ENCODE measurements around the gene TMEM138.

The TMEM138 gene

GRCh38 chr11:61361741-61362541, at the start of gene TMEM138, which contains the start of gene CYB561A3:
Gene TMEM138, plus strand, starts transcription at chr11:61362374. Its CDS starts 2,017 bp downstream, at chr11:61364391.
Gene CYB561A3, minus strand, starts transcription at chr11:61361882. Its CDS starts 5,169 bp downstream, at chr11:61356713.
- in situ Hi-C loops (cut with MboI; ENCODE audit: low sequenced_read_pairs), result no loop called here

DNA sequence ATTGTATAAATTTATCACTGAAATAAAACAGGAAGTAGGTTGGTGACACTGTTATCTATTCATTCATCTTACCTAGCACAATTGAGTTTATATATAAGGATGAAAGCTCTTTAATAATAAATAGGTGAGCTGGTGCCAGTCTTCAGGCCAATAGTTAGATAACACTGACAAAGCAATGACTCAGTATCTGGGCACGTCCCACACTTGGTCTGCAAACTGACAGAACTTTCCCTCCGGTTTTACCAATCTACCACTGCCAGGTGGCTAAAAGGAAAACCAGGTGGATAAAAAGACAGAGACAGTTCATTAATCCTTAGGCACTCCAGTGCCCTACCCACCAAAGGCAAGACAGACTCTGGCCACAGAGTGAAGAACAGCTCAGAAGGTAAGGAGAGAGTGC, 46.9 kb upstream of the TMEM138 start:
- in situ Hi-C loops (cut with MboI; ENCODE audit: low sequenced_read_pairs), result no loop called here

DNA sequence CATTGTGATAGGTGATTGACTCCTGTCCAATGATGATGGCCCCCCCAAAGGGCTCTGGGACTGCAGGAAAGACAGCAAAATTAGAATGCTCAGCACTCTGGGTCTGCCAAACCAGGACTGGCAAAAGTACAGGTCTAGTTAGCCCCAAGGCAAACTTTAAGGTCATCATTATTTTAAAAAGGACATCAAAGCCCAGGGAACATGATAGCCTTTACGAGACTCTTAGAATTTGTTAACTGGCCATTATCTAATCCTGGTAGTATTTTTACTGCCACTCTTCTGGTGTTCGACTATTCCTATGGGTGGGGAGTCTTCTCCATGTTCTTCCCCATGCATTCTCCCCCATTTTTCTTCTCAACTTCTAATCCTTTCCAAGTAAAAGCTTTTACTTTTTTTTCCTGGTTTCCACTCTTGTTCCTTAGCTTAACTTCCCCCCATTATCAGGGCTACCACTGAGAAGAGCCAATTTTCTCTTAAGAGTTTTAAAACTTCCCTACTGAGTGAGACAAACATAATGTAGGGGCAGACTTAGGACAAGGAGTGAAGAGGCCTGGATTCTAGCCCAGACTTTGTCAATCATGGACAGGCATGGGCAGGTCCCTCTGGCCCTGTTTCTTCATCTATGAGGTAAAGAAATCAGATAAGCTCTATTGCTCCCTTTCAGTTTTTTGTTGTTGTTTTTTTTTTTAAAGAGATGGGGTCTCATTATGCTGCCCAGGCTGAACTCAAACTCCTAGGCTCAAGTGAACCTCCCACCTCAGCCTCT, 36.3 kb upstream of the TMEM138 start:
- in situ Hi-C loops (cut with MboI; ENCODE audit: low sequenced_read_pairs), result no loop called here

DNA sequence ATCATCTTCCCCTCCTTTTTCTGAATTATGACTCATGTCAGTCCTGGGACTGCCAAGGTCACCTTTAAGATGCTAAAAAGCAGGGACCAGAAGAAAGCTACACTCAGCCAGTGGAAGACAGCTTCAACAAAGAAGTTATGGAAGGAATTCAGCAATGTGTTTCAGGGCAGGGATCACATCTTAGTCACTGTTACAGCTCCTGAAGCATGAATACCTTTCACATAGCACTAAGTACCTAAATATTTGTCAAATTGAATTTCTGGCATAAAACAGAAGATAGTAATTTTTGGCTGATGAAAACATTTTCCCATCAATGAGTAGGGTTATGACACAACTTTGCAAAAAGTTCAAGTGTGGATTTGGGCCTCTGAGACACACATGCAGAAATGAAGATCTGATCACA, 34.5 kb upstream of the TMEM138 start:
- in situ Hi-C loops (cut with MboI; ENCODE audit: low sequenced_read_pairs), result no loop called here

DNA sequence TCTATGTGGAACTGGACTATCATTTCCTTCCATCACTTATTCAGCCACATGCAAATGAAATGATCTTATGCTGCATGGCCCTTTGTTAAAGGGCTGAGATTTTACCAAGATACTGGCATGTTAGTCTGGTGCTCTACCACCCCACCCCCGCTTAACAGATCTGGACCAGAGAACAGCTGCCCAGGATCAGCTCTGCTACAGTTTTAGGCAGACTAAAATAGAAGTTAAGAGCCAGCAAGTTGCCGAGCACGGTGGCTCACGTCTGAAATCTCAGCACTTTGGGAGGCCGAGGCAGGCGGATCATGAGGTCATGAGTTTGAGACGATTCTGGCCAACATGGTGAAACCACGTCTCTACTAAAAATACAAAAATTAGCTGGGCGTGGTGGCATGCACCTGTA, 33.8 kb upstream of the TMEM138 start:
- in situ Hi-C loops (cut with MboI; ENCODE audit: low sequenced_read_pairs), result no loop called here

DNA sequence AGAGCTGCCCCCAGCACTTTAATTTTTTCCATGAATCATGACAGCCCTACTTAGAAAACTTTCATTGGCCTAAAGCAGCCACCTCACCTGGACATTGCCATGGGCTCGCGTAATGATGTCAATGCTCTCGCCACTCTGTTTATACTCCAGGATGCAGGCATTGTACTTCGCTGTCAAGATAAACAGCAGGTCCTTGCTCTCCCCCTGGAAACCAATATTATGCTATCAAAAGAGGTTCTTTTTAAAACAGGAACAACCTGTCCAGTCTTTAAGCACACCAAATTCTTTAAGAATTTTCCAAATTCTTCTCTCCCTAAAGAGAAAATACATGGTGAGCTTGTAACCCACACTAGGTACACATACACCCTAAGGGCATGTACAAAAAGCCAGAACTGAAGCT, 32.3 kb upstream of the TMEM138 start:
- in situ Hi-C loops (cut with MboI; ENCODE audit: low sequenced_read_pairs), result loop anchor here (10.0 kb wide), 1 partner anchor 55 kb away; no protein-coding TSS in a partner anchor

DNA sequence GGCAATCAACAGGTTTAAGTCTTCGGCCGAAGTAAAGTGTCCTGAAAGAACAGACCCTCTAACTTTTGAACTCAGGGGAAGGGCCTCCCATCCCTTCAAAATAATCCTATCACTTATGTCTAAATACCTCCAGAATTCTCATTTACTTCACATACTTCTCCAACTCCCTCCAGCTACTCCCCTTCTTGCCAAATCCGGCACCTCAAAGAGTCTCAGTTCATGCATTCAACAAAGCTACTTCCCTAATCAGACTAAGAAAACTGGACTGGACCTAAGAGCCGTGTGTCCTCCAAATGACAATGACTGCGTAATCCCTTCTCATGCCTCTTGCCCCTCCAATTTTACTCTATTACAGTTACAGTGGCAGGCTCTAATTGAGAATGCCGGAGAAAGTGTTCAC, 30.5 kb upstream of the TMEM138 start:
- in situ Hi-C loops (cut with MboI; ENCODE audit: low sequenced_read_pairs), result loop anchor here (10.0 kb wide), 1 partner anchor 53 kb away; no protein-coding TSS in a partner anchor

- in situ Hi-C loops (cut with MboI; ENCODE audit: low sequenced_read_pairs), result loop anchor here (10.0 kb wide), 1 partner anchor 52 kb away; no protein-coding TSS in a partner anchor
Measured at GRCh38 chr11:61332281-61332796, 29.8 kb upstream of the TMEM138 start.

DNA sequence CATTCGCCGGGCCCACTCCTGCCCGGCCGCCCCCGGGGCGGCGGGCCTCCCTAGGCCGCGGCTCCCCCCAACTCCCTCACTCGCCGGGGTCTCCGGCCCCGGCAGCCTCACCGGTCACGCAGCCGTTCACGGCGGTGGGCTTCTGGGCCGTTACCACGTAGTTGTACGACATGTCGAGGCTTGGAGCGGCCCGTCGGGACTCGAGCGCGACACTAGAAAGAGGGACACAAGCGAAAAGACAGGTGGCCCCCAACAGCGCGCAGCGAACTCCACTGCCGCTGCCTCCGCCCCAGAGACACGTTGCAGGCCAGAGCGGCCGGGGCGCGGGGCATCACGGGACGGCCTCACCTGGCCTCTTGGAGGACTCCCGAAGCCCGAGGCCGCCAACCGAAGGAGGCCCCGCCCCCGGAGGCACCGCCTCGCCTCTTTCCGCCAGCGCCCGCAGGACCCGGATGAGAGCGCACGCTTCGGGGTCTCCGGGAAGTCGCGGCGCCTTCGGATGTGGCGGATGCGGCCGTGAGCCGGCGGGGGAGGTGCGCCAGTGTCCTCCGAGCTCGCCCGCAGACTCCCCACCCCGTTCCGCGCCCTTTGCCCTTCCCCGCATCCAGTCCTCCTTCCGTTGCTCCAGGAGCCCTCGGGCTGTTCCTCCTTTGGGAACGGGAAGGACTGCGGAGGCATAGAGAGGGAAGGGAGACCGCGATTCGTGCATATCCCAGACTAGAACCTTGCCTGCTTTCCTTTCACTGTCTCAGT, 29.2 kb upstream of the TMEM138 start, which contains the start of the genes DDB1 and TKFC:
TSS of gene DDB1 (minus strand) at position 309 of the 753 bp plus-strand sequence. CDS start at position 172, 137 bp downstream.
TSS of gene TKFC (plus strand) at position 432 of the 753 bp plus-strand sequence. CDS start 1,501 bp downstream, outside the sequence.
- in situ Hi-C loops (cut with MboI; ENCODE audit: low sequenced_read_pairs), result loop anchor here (10.0 kb wide), 1 partner anchor 52 kb away; no protein-coding TSS in a partner anchor

DNA sequence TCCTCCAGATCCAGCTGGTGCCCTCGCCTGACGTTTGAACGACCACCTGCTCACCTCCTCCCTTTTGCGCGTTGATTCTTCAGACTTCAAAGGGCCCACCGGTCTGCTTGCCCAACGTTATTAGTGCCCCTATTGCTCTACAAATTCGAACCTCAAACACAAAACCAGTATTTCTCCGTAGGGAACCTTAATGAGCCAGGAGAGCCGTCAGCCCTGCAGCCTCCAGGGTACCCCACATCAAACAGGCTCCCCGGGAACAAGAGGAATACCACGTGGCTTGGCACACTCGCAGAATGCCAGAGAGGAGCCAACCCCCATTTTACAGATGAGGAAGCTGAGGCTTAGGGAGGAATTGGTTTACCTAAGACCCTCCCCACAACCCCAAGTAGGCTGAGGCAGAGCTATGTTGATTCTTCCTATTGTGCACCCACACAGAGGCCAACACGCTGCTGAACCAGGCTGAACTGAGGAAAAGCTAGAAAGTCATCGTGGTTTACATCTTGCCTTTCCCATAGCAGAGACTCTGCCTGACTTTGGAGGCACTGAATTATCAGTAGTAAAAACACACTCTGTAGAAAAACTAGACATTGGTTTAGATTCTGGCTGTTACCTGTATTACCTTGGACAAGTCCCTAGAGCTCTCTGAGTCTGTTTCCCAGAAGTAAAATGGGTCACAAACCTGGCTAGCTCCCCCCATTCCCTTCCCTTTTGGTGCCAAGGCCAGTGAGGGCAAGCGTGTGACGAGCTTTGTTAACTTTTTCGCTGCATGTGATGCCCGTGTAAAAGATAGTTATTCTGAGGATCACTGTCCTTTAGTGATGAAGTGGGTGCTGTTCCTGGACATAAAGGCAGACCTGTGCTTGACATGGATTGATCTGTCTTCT, 28.4 kb upstream of the TMEM138 start:
- in situ Hi-C loops (cut with MboI; ENCODE audit: low sequenced_read_pairs), result loop anchor here (10.0 kb wide), 1 partner anchor 51 kb away; no protein-coding TSS in a partner anchor

- in situ Hi-C loops (cut with MboI; ENCODE audit: low sequenced_read_pairs), result loop anchor here (10.0 kb wide), 1 partner anchor 50 kb away; no protein-coding TSS in a partner anchor
Measured at GRCh38 chr11:61334434-61335354, 27.5 kb upstream of the TMEM138 start.

DNA sequence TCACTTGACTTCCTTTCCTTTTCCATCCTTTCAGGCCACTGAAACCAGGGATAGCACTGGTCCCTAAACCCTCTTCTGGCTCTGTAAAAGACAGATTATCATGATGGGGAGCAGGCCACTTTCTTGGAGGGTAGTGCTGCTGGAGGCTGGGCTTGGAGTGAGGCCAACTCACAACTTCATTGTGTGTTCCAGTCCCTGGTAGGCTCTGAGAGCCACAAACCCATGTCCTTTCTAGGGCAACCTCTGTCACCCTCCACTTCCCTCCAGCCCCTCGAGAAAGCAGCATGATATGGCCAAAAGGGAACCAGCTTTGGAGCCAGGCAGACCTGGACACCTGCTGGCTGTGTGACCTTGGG, 26.8 kb upstream of the TMEM138 start:
- in situ Hi-C loops (cut with MboI; ENCODE audit: low sequenced_read_pairs), result loop anchor here (10.0 kb wide), 1 partner anchor 49 kb away; no protein-coding TSS in a partner anchor

- in situ Hi-C loops (cut with MboI; ENCODE audit: low sequenced_read_pairs), result loop anchor here (10.0 kb wide), 1 partner anchor 48 kb away; no protein-coding TSS in a partner anchor
Measured at GRCh38 chr11:61336171-61336935, 25.8 kb upstream of the TMEM138 start.

DNA sequence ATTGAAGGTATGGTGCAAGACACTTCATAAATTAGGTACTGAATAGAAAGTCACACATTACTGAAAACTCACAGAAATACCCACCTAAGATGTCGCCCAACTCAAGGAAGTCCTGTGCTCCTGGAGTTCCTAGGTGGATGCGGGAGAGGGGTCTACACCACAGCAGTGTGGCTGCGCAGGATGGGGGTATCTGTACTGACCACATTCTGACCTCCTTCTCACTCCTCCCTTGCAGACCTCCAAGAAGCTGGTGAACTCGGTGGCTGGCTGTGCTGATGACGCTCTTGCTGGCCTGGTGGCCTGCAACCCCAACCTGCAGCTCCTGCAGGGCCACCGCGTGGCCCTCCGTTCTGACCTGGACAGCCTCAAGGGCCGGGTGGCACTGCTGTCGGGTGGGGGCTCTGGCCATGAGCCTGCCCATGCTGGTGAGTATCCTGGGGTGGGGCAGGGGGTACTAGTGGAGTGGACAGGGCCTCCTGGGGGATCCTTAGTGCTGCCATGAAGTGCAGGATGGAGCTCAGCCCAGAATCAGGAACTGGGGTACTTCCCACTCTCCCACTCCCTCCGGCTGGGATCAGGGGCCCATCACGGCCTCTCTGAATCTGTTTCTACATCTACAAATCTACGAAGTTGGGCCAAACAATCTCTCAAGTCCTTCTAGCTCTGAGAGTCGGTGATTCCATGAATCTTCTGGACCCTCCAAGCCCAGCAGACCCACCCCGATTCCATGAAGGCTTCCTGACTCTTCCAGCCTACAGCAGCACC, 24.3 kb upstream of the TMEM138 start:
- in situ Hi-C loops (cut with MboI; ENCODE audit: low sequenced_read_pairs), result loop anchor here (10.0 kb wide), 1 partner anchor 47 kb away; no protein-coding TSS in a partner anchor

DNA sequence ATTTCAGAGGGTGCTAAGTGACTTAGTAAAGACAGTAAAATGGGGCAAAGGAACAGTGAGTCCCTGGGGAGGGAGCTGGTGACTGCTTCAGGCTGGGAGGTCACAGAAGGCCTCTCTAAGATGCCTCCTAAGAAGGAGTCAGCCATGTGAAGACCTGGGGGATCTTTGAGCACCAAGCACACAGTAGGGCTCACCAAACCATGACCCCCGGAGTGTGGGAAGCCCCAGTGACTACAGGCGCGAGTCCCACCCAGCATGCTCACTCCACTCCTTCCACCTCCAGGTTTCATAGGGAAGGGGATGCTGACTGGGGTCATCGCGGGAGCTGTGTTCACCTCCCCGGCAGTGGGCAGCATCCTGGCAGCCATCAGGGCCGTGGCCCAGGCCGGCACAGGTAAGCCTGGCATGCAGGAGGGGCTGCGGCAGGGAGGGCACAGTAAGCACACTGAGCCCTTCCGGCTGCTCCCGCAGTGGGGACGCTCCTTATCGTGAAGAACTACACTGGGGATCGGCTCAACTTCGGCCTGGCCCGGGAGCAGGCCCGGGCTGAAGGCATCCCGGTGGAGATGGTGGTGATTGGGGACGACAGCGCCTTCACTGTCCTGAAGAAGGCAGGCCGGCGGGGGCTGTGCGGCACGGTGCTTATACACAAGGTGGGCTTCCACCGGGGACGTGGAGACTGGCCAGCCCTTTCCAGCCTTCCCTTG, 23.2 kb upstream of the TMEM138 start:
- in situ Hi-C loops (cut with MboI; ENCODE audit: low sequenced_read_pairs), result loop anchor here (10.0 kb wide), 1 partner anchor 46 kb away; no protein-coding TSS in a partner anchor

- in situ Hi-C loops (cut with MboI; ENCODE audit: low sequenced_read_pairs), result loop anchor here (10.0 kb wide), 1 partner anchor 45 kb away; no protein-coding TSS in a partner anchor
Measured at GRCh38 chr11:61339490-61339878, 22.7 kb upstream of the TMEM138 start.
